Mesodermal cell (in vitro differentiated cells): ENCODE measurements around the gene SATB2.

Experiments
- H3K27ac ChIP-seq: 2 replicates; pipeline ENCODE4 v1.7.0; 2013; ENCODE audit warnings: mild to moderate bottlenecking, low read depth, low read length, moderate library complexity; ENCODE audit not compliant: severe bottlenecking
- H3K36me3 ChIP-seq: 2 replicates; pipeline ENCODE4 v1.7.1; 2013; ENCODE audit warnings: mild to moderate bottlenecking, low read length, moderate library complexity; ENCODE audit not compliant: control insufficient read depth, insufficient read depth
- H3K4me1 ChIP-seq: one replicate; pipeline ENCODE4 v1.7.1; 2013; ENCODE audit warnings: mild to moderate bottlenecking, low read length; ENCODE audit not compliant: insufficient read depth, control insufficient read depth, poor library complexity, severe bottlenecking
- H3K4me3 ChIP-seq: 2 replicates; pipeline ENCODE4 v1.7.0; 2013; ENCODE audit warnings: low read length, control low read depth, mild to moderate bottlenecking; ENCODE audit not compliant: insufficient read depth, poor library complexity, severe bottlenecking; ENCODE audit errors: extremely low read depth
- H3K9me3 ChIP-seq: 2 replicates; pipeline ENCODE4 v1.7.1; 2013; ENCODE audit warnings: mild to moderate bottlenecking, low read length, moderate library complexity; ENCODE audit not compliant: control insufficient read depth
- whole genome bisulfite sequencing, 2 experiments: methylation state at CpG; one replicate each; pipeline ENCODE4 v1.1.5; 2013; ENCODE audit warnings: missing lambda C conversion rate in 2 of 2; ENCODE audit not compliant: insufficient coverage in 2 of 2; 5-methylcytosine and 5-hydroxymethylcytosine counted together

SATB2 gene

DNA sequence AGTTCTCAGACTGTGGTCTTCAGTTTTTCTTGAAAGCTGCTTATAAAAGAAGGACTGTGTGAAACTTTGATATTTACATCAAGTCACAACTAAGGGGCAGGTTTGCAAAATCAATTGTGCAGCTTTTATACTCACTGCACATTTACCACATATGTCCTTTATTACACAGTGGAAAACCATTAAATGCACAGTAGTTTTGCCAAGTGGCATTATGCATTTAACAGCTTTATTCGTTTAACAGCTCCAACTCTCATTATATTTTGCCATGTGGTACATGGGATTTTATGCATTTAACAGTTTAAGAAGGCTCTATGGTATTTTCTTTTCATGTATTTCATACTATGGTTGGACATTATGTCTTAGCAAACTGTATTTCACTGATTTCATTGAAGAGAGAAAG lies 135.6 kb downstream of the SATB2 start:
- no peaks in the 10 kb centered on the region for H3K9me3 ChIP-seq
- WGBS, 2 experiments = 100% methylated on average over 1 of the region's 1 CpG; no CpG with 5 or more reads in 1 of the 2 experiments
- H3K4me1 ChIP-seq = no peaks in the 10 kb centered on the region
- no peak overlapping the region for H3K27ac ChIP-seq
- no peak overlapping the region for H3K4me3 ChIP-seq
- no peaks in the 10 kb centered on the region for H3K36me3 ChIP-seq

DNA sequence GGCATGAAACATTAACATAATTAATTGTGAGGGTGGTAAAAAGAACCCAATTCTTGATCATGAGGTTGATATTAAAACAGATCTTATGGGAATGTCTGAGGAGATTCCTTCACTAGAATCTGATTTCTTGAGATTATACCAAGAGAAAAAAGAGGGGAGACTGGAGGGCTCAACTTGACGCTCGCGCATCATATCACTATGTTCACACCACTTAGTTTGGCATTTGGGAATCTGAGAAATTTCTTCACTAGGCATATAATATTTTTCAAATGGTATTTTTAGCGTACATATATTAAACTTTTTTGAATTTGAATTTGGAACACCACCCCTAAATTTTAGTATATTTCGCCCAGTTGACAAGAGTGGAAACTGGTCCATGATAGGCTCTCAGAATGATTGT lies 140.1 kb downstream of the SATB2 start:
- H3K9me3 ChIP-seq = no peaks in the 10 kb centered on the region
- no peak overlapping the region for H3K4me3 ChIP-seq
- H3K4me1 ChIP-seq = no peaks in the 10 kb centered on the region
- no peaks in the 10 kb centered on the region for H3K36me3 ChIP-seq
- no peak overlapping the region for H3K27ac ChIP-seq
- no CpG with 5 or more reads among the region's 5 CpGs for WGBS, 2 experiments

DNA sequence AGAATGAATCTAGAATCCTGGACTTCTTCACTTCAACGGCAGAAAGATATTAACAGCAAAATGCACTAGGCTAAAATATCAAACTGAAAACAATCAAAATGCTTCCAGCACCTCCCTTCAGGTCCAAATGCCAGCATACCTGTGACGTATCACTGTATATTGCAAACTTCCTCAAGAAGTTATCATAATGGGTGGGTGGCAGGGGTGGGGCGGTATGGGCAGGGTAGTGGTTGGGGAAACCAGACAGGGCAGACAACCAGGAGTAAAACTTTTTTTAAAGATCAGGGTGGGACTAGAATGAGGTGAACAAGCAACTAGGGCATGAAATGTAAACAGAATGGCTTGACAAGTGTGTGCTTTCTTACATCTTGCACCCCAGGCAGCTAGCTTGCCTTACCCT lies 140.9 kb downstream of the SATB2 start:
- Histone ChIP-seq H3K27ac (no peak overlapping the region), H3K4me1 (no peaks in the 10 kb centered on the region), H3K9me3 (no peaks in the 10 kb centered on the region), H3K4me3 (no peak overlapping the region), H3K36me3 (no peaks in the 10 kb centered on the region)
- 60% methylated on average over 1 of the region's 3 CpGs; no CpG with 5 or more reads in 1 of the 2 experiments for WGBS, 2 experiments

DNA sequence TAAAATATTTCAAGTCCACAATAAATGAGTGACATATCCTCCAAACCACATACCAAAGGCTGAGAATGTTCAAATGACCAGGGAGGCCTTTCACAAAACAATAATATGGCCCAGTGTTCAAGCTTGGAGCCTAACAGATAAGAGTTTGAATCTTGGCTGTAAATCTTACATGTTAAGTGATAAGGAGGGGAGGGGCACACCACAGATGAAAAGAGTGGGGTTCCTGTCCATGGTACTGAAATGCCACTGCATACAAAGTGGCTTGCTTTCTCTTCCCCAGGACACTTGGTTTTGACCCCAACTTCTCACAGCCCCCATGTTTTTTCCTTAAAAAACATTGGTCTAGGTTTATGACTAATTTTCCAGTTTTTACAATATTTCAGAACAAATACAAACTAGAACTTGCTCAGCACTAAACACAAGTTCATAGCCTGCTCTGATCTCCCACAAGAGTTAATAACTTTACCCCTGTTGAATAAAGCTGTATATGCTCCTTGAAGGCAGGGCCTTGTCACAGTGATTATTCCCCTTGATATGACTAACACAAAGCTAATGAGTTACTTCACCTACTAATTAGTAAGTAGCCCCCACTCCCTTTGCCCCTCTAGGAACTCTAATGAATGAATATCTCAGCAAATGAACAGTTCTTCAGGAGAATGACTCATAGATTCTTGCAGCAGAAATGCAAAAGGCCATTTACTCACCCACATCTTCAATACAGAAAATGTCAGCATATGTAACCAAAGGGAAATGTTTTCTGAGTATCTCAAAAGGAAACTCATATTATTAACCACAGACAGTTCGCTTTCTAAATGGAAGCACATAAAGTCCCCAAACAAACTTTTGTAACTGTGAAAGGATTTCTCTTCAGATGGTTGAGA lies 142.2 kb downstream of the SATB2 start:
- Histone ChIP-seq H3K36me3 (no peaks in the 10 kb centered on the region), H3K4me3 (no peak overlapping the region), H3K27ac (no peak overlapping the region), H3K4me1 (no peaks in the 10 kb centered on the region), H3K9me3 (no peaks in the 10 kb centered on the region)
- 83% methylated on average over 1 of the region's 1 CpG; no CpG with 5 or more reads in 1 of the 2 experiments for WGBS, 2 experiments

DNA sequence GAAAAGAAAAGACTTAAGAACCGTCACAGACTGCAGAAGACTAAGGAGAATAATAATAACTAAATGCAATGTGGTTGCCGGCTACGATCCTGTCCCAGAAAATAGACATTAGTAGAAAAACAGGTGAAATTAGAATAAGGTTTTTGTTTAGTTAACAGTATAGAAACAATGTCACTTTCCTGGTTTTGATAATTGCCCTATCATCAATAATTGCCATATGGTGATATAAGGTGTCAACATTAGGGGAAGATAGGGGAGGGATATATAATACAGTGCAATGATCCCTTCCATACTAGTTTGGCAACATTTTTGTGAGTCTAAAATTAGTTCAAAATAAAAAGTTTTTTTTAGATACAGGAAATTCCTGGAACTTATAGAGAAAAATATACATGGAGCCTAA lies 144.8 kb downstream of the SATB2 start:
- no peaks in the 10 kb centered on the region for H3K9me3 ChIP-seq
- WGBS, 2 experiments = 83% methylated on average over 3 of the region's 3 CpGs; no CpG with 5 or more reads in 1 of the 2 experiments
- no peak overlapping the region for H3K4me3 ChIP-seq
- no peak overlapping the region for H3K27ac ChIP-seq
- no peaks in the 10 kb centered on the region for H3K4me1 ChIP-seq
- no peaks in the 10 kb centered on the region for H3K36me3 ChIP-seq

GRCh38 chr2:199310771-199311585 lies 146.8 kb downstream of the SATB2 start:
- H3K4me3 ChIP-seq = no peak overlapping the region
- H3K27ac ChIP-seq = no peak overlapping the region
- 93 to 100% methylated on average over 4 of the region's 7 CpGs for WGBS, 2 experiments
- H3K9me3 ChIP-seq = no peaks in the 10 kb centered on the region
- no peaks in the 10 kb centered on the region for H3K4me1 ChIP-seq
- no peaks in the 10 kb centered on the region for H3K36me3 ChIP-seq

DNA sequence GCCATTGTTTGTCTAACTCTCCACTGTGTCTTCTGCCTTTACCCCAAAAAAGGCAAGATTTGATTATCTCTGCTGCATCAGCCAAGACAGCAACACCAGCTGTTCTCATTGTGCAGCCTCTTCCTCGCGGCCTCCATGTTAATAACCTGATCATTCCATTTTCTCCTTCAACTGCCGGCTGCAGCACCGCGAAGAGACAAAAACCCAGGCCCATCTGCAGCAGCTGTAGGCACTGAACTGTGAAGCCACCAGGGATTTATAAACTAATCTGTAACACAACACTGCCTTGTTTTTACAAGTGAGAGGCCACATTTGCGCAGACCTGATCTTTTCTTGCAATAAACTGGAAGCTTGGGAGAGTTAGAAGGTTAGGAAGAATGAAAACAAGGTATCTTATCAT lies 147.8 kb downstream of the SATB2 start:
- Histone ChIP-seq H3K4me1 (no peaks in the 10 kb centered on the region), H3K4me3 (no peak overlapping the region), H3K9me3 (no peaks in the 10 kb centered on the region), H3K27ac (no peak overlapping the region), H3K36me3 (no peaks in the 10 kb centered on the region)
- 100% methylated on average over 3 to 5 of the region's 6 CpGs for WGBS, 2 experiments

- Histone ChIP-seq H3K9me3 (no peaks in the 10 kb centered on the region), H3K27ac (no peak overlapping the region), H3K36me3 (no peaks in the 10 kb centered on the region), H3K4me1 (no peaks in the 10 kb centered on the region), H3K4me3 (no peak overlapping the region)
- 80% methylated on average over 1 of the region's 4 CpGs; no CpG with 5 or more reads in 1 of the 2 experiments for WGBS, 2 experiments
Measured at GRCh38 chr2:199309411-199309810, 148.3 kb downstream of the SATB2 start.

DNA sequence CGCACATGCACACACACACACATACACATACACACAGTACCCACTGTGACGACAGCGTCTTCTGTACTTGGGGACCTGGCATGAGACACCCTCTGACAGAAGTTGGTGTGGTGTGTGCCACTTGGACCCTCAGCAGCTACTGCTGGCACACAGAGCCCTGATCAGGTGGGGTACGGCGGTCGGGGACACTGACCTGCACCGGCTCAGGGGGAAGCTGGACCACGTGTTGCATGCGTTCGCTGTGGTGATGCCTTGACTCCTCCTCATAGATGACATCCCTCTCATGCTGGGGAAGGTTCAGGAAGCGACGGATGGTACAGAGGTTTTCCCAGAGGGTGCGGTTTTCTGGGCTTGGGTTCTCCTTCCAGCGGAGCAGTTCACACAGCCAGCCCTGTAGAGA lies 149.2 kb downstream of the SATB2 start:
- Histone ChIP-seq H3K4me1 (peaks cover 1% of the 10 kb centered on the region), H3K9me3 (no peaks in the 10 kb centered on the region), H3K27ac (no peak overlapping the region), H3K36me3 (no peaks in the 10 kb centered on the region), H3K4me3 (no peak overlapping the region)
- WGBS, 2 experiments = 94 to 95% methylated on average over 10 to 12 of the region's 14 CpGs

DNA sequence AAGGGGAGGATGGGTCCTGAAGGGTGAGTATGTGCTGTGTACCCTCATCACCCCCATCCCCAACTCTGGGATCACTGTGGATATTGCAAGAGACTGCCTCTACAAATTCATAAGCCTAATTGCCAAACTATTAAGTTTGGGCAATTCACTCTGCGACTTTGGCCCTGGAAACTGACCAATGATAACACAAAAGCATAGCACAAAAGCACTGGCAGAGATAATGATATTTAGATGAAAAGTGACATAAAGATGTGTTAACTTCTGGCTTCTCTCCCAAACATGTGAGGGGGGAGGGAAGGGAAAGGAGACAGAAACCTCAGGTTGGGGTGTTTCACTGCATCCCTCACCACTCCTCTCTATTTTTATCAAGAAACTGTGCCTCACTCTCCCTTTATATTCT lies 150.3 kb downstream of the SATB2 start:
- no CpG with 5 or more reads among the region's 1 CpG for WGBS, 2 experiments
- Histone ChIP-seq H3K27ac (no peak overlapping the region), H3K9me3 (no peaks in the 10 kb centered on the region), H3K36me3 (no peaks in the 10 kb centered on the region), H3K4me1 (peaks cover 6% of the 10 kb centered on the region), H3K4me3 (no peak overlapping the region)
